HCT116 (cell line): Measurements from ENCODE around the gene CLIC6.

ENCODE experiments used
- CTCF ChIP-seq, 3 experiments: fragments of 200-600 bp in 1 of 3; sonication (generic) in 1 of 3; IDR thresholded peaks in 2 of 3; conservative IDR thresholded peaks in 1 of 3; 2 replicates each; pipeline ENCODE4 v1.5.1; 2012 to 2017; ENCODE audit warnings: low read depth in 2 of 3, low read length in 2 of 3, antibody characterized with exemption in 1 of 3, borderline replicate concordance in 1 of 3, control low read depth in 1 of 3, mild to moderate bottlenecking in 1 of 3, mixed read lengths in 1 of 3, mixed run types in 1 of 3, moderate library complexity in 1 of 3; ENCODE audit not compliant: insufficient read depth in 1 of 3
- EZH2 ChIP-seq: fragments of 200-600 bp; sonication (generic); IDR thresholded peaks from 2 replicates; pipeline ENCODE4 v1.6.1; 2017; ENCODE audit warnings: antibody characterized with exemption, mixed run types
- EZH2phosphoT487 ChIP-seq: fragments of 200-600 bp; IDR thresholded peaks from 2 replicates; pipeline ENCODE4 v1.6.1; 2018; ENCODE audit warnings: antibody characterized with exemption, borderline replicate concordance
- POLR2A ChIP-seq: IDR thresholded peaks from 2 replicates; pipeline ENCODE4 v1.7.0; 2011; ENCODE audit warnings: borderline replicate concordance; ENCODE audit not compliant: insufficient read depth, insufficient read length; ENCODE audit errors: extremely low read depth
- SIN3A ChIP-seq: IDR thresholded peaks from 2 replicates; pipeline ENCODE4 v1.6.1; 2012; ENCODE audit warnings: low read depth

DNA sequence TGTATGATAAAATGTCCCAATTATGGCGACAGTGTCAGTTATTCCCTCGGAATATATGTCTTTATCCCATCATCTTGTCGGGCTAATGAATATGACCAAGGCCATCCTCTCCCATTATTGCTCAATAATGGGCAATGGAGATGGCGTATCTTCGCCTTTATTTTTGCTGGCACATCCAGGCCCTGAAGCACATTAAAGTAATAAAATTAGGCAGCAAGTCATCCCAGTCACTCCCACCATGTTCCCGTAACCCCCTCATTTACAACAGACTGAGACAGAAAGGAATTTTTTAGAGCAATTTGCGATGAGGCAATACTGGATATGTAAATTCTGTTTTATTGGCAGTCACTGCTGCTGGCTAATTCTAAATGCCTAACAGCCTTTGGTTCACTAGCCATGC is 35.3 kb downstream of the CLIC6 start:
- TF ChIP-seq CTCF (IDR thresholded peaks at IDR 0.05 in 2 of 3, conservative IDR thresholded peaks at IDR 0.05 in 1 of 3; ENCODE audit: borderline replicate concordance in 1 of 3, insufficient read depth in 1 of 3, low read depth in 2 of 3, low read length in 2 of 3), result no peak
- no peak for TF ChIP-seq EZH2
- no peak for TF ChIP-seq EZH2phosphoT487
- no peak for TF ChIP-seq SIN3A
- TF ChIP-seq POLR2A, result no peak
